GM18526 (cell line): ENCODE results near the gene BCL3.

Experiments
- POLR2A ChIP-seq: IDR thresholded peaks from 3 replicates; pipeline ENCODE4 v1.6.1; 2011; ENCODE audit not compliant: insufficient read length; ENCODE audit errors: extremely low read depth

Gene BCL3, protein sequence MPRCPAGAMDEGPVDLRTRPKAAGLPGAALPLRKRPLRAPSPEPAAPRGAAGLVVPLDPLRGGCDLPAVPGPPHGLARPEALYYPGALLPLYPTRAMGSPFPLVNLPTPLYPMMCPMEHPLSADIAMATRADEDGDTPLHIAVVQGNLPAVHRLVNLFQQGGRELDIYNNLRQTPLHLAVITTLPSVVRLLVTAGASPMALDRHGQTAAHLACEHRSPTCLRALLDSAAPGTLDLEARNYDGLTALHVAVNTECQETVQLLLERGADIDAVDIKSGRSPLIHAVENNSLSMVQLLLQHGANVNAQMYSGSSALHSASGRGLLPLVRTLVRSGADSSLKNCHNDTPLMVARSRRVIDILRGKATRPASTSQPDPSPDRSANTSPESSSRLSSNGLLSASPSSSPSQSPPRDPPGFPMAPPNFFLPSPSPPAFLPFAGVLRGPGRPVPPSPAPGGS

DNA sequence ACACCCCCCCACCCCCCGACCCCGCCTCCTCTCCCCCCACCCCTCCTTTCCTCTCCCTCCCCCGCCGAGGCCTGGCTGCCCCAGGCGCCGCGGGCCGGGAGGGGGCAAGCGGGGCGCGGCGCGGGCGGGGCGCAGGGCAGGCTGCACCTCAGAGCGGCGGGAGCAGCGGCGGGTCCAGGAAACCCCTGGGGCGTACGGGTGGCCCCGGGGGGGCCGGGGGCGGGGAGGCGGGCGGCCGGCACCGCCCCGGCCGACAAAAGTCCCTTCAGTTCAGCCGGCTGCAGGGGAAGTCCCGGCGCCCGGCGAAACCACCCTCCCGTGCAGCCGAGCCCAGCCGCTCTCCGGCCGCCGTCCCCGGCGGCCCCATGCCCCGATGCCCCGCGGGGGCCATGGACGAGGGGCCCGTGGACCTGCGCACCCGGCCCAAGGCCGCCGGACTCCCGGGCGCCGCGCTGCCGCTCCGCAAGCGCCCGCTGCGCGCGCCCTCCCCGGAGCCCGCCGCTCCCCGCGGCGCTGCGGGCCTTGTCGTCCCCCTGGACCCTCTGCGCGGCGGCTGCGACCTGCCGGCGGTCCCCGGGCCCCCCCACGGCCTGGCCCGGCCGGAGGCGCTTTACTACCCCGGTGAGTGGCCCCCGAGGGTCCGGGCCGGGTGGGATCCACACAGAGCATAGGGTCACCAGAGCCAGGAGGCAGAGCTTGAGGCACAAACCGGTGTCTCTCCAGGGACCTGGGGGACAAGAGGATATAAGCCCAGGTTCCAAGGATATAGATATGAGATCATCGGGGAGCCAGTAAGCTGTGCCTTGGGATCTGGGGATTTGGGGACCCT, at the start of gene BCL3:
BCL3 (plus strand) TSS at position 283 of the 829 bp plus-strand sequence; CDS start at position 366, 83 bp downstream.
- TF ChIP-seq POLR2A = peak; percentile 33

DNA sequence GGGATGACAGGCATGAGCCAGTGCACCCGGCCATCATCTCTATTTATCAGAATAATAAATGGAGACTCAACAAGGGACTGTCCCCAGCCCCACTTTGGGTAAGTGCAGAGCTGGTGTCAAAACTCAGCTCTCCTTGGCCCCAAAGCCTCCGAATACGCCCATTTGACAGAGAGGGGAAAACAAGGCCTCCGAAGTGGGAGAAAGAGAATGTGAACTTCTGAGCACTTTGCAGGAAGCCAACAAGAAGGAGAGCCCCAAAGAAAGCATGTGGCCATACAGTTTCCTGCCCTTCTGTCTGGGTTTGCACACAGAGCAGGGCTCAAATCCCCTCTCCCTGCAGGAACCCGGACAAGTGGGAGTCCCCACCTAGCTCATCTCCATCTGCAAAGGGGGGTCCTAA, 48.0 kb upstream of the BCL3 start:
- no peak for TF ChIP-seq POLR2A

DNA sequence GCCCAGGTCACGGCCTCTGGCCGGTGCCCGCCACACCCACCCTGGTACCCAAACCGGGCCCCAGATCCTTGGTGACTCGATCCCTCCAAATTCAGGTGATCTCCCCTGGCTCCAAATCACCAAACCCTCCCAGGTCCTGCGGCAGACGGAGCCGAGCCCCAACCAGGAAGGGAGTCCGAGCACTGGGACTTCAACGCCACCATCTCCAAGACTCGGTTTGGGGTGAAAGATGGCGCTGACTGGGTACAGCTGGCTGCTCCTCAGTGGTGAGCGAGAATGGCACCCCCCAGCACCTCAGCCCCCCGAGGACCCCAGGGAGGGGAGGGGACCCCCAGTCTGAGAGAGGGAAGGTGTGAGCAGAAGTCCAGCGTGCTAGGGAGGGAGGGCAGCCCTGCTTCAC, 47.3 kb upstream of the BCL3 start:
- no peak for TF ChIP-seq POLR2A

DNA sequence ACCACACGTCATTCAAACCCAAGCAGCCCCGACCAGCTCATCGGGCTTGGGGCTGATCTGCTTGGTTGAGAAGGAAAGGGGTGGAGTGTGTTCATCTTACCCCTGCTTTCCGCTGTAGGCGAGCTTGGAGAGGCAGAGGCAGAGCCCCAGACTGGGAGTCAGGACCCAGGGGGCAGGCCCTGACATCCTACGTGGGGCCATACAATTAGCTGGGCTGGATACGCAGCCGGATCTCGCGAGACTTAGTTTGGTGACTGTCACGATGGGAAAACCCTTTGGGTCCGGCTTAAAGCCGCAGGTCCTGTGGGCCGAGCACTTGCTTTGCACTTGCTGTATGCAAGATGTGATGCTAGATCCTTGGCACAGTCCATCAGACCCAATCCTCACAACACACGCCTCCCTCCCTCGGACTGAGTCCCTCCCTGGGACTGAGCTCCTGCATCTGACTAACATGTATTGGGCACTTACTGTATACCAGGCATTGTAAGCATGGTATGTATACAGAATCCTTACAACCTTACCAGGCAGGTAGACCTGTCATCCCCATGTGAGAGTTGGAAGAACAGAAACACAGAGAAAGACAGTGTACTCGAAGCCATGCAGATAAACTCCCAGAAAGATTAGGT, 45.8 kb upstream of the BCL3 start:
- TF ChIP-seq POLR2A = no peak

DNA sequence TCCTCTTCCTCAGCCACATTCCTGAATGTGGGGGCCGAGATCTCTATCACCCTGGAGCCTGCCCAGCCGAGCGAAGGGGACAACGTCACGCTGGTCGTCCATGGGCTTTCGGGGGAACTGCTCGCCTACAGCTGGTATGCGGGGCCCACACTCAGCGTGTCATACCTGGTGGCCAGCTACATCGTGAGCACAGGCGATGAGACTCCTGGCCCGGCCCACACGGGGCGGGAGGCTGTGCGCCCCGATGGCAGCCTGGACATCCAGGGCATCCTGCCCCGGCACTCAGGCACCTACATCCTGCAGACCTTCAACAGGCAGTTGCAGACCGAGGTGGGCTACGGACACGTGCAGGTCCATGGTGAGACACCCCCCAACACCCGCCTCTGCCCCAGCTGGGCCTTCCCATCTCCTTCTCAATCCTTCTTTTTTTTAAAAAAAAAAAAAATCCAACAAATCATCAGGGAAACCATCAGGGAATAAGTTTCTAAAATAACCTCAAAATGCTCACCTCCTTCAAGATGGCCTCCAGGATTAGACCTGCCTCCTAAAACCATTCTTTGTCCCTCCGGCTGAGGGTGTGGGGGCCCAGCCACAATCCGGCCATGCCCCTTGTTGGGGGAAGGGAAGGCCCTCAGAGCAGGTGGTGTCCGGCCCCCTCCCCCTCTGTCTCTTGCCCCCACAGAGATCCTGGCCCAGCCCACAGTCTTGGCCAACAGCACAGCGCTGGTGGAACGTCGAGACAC, 45.0 kb upstream of the BCL3 start:
- no peak for TF ChIP-seq POLR2A

DNA sequence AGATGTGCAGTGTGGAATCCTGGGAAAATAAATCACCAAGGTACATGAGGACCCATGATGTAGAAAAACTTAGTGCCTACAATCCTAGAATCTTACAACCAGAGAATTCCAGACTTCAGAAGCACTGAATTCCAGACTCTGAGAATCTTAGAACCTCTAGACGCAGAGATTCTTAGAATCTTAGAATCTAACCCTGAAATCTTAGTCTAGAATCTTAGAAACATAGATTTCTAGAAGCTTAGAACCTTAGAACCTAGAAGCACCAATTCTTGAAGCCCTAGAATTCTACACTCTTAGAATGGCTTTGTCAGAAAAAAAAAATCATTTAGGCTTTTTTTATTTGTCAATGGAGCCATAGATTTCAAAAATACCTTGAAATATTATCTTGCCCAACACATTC, 43.5 kb upstream of the BCL3 start:
- TF ChIP-seq POLR2A = no peak

DNA sequence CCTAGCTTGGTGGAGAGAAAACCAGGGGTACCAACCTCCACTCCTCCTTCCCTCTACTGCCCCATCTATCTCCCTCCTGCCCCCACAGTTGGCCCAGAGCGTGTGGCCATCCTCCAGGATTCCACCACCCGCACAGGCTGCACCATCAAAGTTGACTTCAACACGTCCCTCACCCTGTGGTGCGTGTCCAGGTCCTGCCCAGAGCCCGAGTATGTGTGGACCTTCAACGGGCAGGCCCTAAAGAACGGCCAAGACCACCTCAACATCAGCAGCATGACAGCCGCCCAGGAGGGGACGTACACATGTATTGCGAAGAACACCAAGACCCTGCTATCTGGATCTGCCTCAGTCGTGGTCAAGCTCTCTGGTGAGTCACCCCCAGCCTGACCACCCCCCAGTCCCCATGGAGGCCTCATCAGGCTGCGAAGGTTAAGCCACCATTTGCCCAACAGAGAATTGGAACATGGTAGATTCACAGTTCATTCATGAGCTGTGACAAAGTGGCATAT, 43.0 kb upstream of the BCL3 start:
- TF ChIP-seq POLR2A = no peak

DNA sequence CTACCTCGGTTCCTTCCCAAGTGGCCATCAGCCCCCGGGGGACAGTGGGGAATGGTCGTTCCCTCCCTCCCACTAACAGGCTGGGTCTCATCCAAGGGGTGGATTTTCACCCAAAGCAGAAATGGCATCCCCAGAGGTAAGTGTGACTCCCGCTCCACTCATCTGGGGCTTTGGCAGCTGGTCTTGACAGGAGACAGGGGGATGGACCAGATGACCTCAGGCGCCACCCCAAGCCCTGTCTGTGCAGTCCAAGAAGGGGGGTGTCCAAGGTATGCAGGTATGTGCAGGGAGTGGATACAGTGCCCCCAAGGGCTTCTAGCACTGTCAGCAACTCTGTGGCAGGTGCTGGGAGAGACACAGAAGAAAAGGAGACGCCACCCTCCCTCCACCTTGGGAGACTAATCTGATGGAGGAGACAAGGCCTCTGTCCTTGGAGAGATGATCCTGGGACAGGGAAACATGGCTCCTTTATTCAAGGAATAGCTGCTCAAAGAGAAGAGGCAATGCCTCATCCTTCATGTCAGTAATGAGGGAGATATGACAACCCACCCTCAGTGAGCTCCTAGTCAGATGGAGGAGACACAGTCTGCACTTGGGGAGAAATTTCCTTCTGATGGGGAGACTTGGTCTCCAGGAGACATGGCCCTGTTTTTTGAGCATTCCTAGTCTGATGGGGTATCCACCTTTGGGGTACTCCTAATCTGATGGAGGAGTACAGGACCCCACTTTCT, 41.8 kb upstream of the BCL3 start:
- no peak for TF ChIP-seq POLR2A

DNA sequence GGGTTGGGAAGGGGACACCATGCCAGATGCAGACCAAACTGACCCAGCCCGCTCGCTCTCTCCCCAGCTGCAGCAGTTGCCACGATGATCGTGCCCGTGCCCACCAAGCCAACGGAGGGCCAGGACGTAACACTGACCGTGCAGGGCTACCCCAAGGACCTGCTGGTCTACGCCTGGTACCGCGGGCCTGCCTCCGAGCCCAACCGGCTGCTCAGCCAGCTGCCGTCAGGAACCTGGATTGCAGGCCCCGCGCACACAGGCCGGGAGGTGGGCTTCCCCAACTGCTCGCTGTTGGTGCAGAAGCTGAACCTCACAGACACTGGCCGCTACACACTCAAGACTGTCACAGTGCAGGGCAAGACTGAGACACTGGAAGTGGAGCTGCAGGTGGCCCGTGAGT, 40.7 kb upstream of the BCL3 start:
- TF ChIP-seq POLR2A = no peak

DNA sequence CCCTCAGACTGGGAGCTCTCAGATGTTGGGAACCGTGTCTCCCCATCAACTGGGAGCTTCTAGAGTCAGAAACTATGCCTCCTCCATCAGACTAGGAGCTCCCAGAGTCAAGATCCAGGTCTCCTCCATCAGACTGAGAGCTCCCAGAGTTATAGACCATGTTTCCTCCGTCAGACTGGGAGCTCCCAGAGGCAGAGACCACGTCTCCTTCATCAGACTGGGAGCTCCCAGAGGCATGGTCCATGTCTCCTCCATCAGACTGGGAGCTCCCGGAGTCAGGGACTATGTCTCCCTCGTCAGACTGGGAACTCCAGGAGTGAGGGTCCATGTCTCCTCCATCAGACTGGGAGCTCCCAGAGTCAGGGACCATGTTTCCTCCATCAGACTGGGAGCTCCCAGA, 39.6 kb upstream of the BCL3 start:
- TF ChIP-seq POLR2A = no peak

DNA sequence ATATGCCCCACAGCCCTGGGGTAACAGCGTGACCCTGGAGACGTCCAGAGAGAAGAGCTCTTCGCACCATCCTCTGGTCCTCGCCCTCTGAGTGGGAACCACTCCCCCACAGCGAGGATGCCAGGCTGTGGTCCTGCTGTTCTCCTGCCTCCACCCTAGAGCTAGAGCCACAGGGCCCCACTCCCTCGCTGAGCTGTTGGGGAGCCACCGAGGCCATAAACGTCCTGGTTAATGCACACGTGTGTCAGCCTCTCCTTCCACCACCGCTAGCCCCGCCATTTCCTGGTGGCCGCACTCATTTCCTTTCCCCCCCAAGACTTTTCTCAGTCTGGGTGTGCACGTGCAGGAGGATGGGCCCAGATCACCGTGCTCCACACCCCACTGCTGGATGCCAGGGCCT, 38.0 kb upstream of the BCL3 start:
- TF ChIP-seq POLR2A = no peak

DNA sequence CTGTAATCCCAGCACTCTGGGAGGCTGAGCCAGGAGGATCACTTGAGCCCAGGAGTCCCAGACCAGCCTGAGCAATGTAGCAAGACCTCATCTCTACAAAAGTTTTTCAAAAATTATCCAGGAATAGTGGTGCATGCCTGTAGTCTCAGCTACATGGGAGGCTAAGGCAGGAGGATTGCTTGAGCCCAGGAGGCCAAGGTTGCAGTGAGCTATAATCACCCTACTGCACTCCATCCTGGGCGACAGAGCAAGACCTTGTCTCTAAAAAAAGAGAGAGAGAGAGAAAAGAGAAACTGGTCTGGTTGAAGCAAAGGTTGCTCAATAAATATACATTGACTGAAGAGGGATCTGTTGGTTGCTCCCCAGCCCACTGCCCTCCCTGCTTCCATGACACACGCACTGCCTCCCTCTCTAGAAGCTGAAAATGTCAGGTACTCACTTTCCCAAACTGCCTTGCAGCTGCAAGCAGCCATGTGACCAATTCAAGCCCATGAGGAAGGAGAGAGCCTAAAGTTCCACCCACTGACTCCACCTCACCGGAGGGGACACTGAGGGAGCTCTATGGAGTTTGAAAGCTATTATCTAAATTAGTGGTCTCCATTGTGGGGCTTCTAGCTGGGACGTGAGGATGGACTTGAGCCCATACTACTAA, 35.5 kb upstream of the BCL3 start:
- TF ChIP-seq POLR2A = no peak

DNA sequence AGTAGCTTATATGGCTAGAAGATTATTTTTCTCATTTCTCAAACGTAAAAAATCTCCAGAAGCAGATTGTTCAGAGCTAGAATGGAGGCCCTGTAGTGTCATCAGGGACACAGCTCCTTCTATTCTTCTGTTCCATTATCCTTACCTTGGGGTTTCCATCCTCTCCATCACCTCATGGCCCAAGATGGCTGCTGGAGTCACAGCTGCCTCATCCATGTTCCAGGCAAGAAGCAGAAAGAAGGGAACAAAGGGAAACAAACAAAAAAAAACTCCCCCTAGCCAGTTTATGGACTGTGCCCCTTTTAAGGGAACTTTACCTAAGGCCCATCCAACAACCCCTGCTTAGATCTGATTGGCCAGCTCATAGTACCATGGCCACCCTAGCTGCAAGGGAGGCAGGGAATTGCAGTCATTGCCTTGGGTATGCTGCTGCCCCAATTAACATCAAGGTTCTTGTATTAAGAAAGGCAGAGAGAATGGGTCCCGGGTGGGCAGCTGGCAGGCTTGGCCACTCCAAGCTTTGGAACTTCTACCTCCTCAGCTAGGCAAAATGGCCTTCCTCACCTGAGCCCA, 33.8 kb upstream of the BCL3 start:
- no peak for TF ChIP-seq POLR2A
